CD4-positive, alpha-beta T cell treated with Interleukin-12 subunit alpha and Interleukin-12 subunit beta, for 1 hour (primary cell): ENCODE results near the gene FOXP1.

Experiments used
- DNase-seq: peaks from one replicate; pipeline ENCODE4 v3.0.0-alpha.2; 2020

FOXP1 gene

GRCh38 chr3:71131375-71132314 lies 451.9 kb downstream of the FOXP1 start:
- no peak for DNase-seq

- DNase-seq, result peak; percentile 79
Observed at GRCh38 chr3:71130471-71131374, 452.8 kb downstream of the FOXP1 start.

- peak; percentile 53 for DNase-seq
Observed at GRCh38 chr3:71129611-71130431, 453.7 kb downstream of the FOXP1 start.

- DNase-seq, result peak; percentile 18
Observed at GRCh38 chr3:71128961-71129360, 454.6 kb downstream of the FOXP1 start.

- DNase-seq, result no peak
Observed at GRCh38 chr3:71127844-71128243, 455.7 kb downstream of the FOXP1 start.

GRCh38 chr3:71127052-71127831 lies 456.3 kb downstream of the FOXP1 start:
- peak; percentile 39 for DNase-seq

- no peak for DNase-seq
Observed at GRCh38 chr3:71125738-71126137, 457.8 kb downstream of the FOXP1 start.

- DNase-seq, result no peak
Observed at GRCh38 chr3:71124048-71124447, 459.5 kb downstream of the FOXP1 start.

- no peak for DNase-seq
Observed at GRCh38 chr3:71122641-71123040, 460.9 kb downstream of the FOXP1 start.

- no peak for DNase-seq
Observed at GRCh38 chr3:71121429-71122167, 461.9 kb downstream of the FOXP1 start.

GRCh38 chr3:71120012-71120411 lies 463.5 kb downstream of the FOXP1 start:
- DNase-seq, result no peak

- no peak for DNase-seq
Observed at GRCh38 chr3:71119171-71119570, 464.4 kb downstream of the FOXP1 start.

- no peak for DNase-seq
Observed at GRCh38 chr3:71118436-71118835, 465.1 kb downstream of the FOXP1 start.

- no peak for DNase-seq
Observed at GRCh38 chr3:71117572-71118247, 465.8 kb downstream of the FOXP1 start.

GRCh38 chr3:71114610-71115009 lies 468.9 kb downstream of the FOXP1 start:
- no peak for DNase-seq

- DNase-seq, result no peak
Observed at GRCh38 chr3:71112576-71112975, 471.0 kb downstream of the FOXP1 start.

GRCh38 chr3:71111784-71112440 lies 471.6 kb downstream of the FOXP1 start:
- no peak for DNase-seq

- DNase-seq, result no peak
Observed at GRCh38 chr3:71110385-71111222, 472.9 kb downstream of the FOXP1 start.

- DNase-seq, result no peak
Observed at GRCh38 chr3:71109977-71110285, 473.6 kb downstream of the FOXP1 start.
